K562 (cell line): ENCODE data around the gene ALDH1A2. TPM values are rescaled to one million over a fixed set of nuclear protein-coding genes. Genes with fewer than 3 reads are reported as not detected.

Source experiments
- ATAC-seq: fragments of 200-7000 bp; cut with Tn5 transposase; 3 replicates; pipeline ENCODE4 v1.9.1; 2020; ENCODE audit warnings: moderate library complexity
- BruUV-seq: library from RNA; stranded (reverse); fragments of 400-500 nt; replicated peaks from 2 replicates; lab custom pipeline; 2021; lab: Mats Ljungman, UMichigan
- CTCF ChIA-PET: fragments of 300-600 bp; formaldehyde crosslinking; extraction: SDS; loops from one replicate; lab custom pipeline; 2021; ENCODE audit warnings: low intra/inter-chr PET ratio; lab: Yijun Ruan, JAX
- POLR2A ChIA-PET: fragments of 300-600, 350-650 bp; sonication (Branson Sonifier 250); formaldehyde crosslinking; extraction: SDS; loops from one replicate; lab custom pipeline; 2021; ENCODE audit warnings: antibody characterized with exemption, inconsistent platforms; lab: Yijun Ruan, JAX
- DNase-seq, 4 experiments: peaks; one replicate each; pipeline versions ENCODE4 v3.0.0 to v3.0.0-alpha.2; 2011 to 2018; ENCODE audit warnings: low spot score in 3 of 4, mixed read lengths in 3 of 4; ENCODE audit errors: extremely low read depth in 1 of 4
- FAIRE-seq: peaks from 2 replicates; lab custom pipeline; 2011; peaks lifted over from hg19 to GRCh38; lab: Jason Lieb, UNC
- H2AFZ ChIP-seq: 2 replicates; pipeline ENCODE4 v1.6.0; 2011; ENCODE audit warnings: low read depth, low read length, control low read depth, inconsistent platforms
- H3K27ac ChIP-seq: fragments of 200-600 bp; 3 replicates; pipeline ENCODE4 v1.8.0; 2011; ENCODE audit warnings: low read depth, mild to moderate bottlenecking, control low read depth, inconsistent platforms, low read length, moderate library complexity, mixed read lengths; ENCODE audit errors: extremely low read depth
- H3K27me3 ChIP-seq, 2 experiments: fragments of 300-600 bp in 1 of 2; 2 replicates in 1 of 2; 3 replicates in 1 of 2; pipeline versions ENCODE4 v1.6.0 to v1.8.0; 2011; ENCODE audit warnings: inconsistent platforms in 2 of 2, low read length in 2 of 2, mild to moderate bottlenecking in 1 of 2, mixed read lengths in 1 of 2, moderate library complexity in 1 of 2; ENCODE audit not compliant: control insufficient read depth in 2 of 2, insufficient read depth in 2 of 2
- H3K36me3 ChIP-seq: fragments of 300-600 bp; 3 replicates; pipeline ENCODE4 v1.8.0; 2011; ENCODE audit warnings: mild to moderate bottlenecking, low read length, inconsistent platforms; ENCODE audit not compliant: control insufficient read depth, insufficient read depth
- H3K4me1 ChIP-seq, 2 experiments: fragments of 200-600 bp in 1 of 2; replicated peaks in 1 of 2; 2 replicates in 1 of 2; 3 replicates in 1 of 2; pipeline versions ENCODE4 v1.5.1 to v1.8.0; 2011; ENCODE audit warnings: inconsistent platforms in 2 of 2, low read length in 2 of 2, mild to moderate bottlenecking in 1 of 2, mixed read lengths in 1 of 2, moderate library complexity in 1 of 2; ENCODE audit not compliant: control insufficient read depth in 2 of 2, insufficient read depth in 2 of 2
- H3K4me2 ChIP-seq: 2 replicates; pipeline ENCODE4 v1.6.1; 2011; ENCODE audit warnings: low read length, control low read depth, inconsistent platforms, mixed read lengths; ENCODE audit not compliant: insufficient read depth
- H3K4me3 ChIP-seq: fragments of 200-600 bp; sonication (generic), shearing (Covaris generic); 2 replicates; pipeline ENCODE4 v1.5.1; 2016; ENCODE audit warnings: control low read depth, inconsistent platforms
- H3K79me2 ChIP-seq: fragments of 200-600 bp; 3 replicates; pipeline ENCODE4 v1.8.0; 2011; ENCODE audit warnings: low read length, inconsistent platforms; ENCODE audit not compliant: control insufficient read depth, insufficient read depth
- H3K9ac ChIP-seq, 2 experiments: 2 replicates each; pipeline versions ENCODE4 v1.6.0 to v1.6.1; 2011; ENCODE audit warnings: low read depth in 2 of 2, low read length in 2 of 2, control low read depth in 1 of 2, inconsistent platforms in 1 of 2, mild to moderate bottlenecking in 1 of 2, mixed read lengths in 1 of 2; ENCODE audit not compliant: insufficient read depth in 1 of 2
- H3K9me1 ChIP-seq: one replicate; pipeline ENCODE4 v1.6.0; 2011; ENCODE audit warnings: inconsistent platforms, mild to moderate bottlenecking, low read length, moderate library complexity; ENCODE audit not compliant: control insufficient read depth, insufficient read depth
- H3K9me3 ChIP-seq: replicated peaks from 2 replicates; pipeline ENCODE4 v1.5.1; 2011; ENCODE audit warnings: low read depth, low read length, inconsistent platforms; ENCODE audit not compliant: control insufficient read depth, insufficient read depth
- H4K20me1 ChIP-seq: replicated peaks from 2 replicates; pipeline ENCODE4 v1.6.1; 2011; ENCODE audit warnings: low read length, inconsistent platforms, mixed read lengths; ENCODE audit not compliant: control insufficient read depth, insufficient read depth
- DMBX1 ChIP-seq: fragments of 250-450 bp; sonication (Bioruptor Pico); IDR thresholded peaks from 2 replicates; pipeline ENCODE4 v1.8.0; 2022; ENCODE audit warnings: inconsistent platforms, mild to moderate bottlenecking, moderate library complexity, borderline replicate concordance
- EGR1 ChIP-seq: fragments of 450-650 bp; conservative IDR thresholded peaks from 2 replicates; pipeline ENCODE4 v1.6.1; 2017; ENCODE audit warnings: mild to moderate bottlenecking
- EHMT2 ChIP-seq: fragments of 450-650 bp; IDR thresholded peaks from 2 replicates; pipeline ENCODE4 v1.6.1; 2018; ENCODE audit warnings: antibody characterized with exemption
- ESRRA ChIP-seq: fragments of 450-650 bp; IDR thresholded peaks from 2 replicates; pipeline ENCODE4 v1.6.1; 2014; ENCODE audit warnings: low read depth, mild to moderate bottlenecking, moderate library complexity, borderline replicate concordance
- EZH2 ChIP-seq: IDR thresholded peaks from 2 replicates; pipeline ENCODE4 v1.6.1; 2012; ENCODE audit warnings: low read depth, mild to moderate bottlenecking, inconsistent platforms, low read length, borderline replicate concordance
- FOSL1 ChIP-seq: fragments of 200-800 bp; sonication (Bioruptor generic); conservative IDR thresholded peaks from 2 replicates; pipeline ENCODE4 v1.6.1; 2016; ENCODE audit warnings: missing genetic modification characterization, missing compliant biosample characterization
- FOXA3 ChIP-seq, 2 experiments: fragments of 450-650 bp in 1 of 2; sonication (generic) in 1 of 2; formaldehyde crosslinking; IDR thresholded peaks in 1 of 2; conservative IDR thresholded peaks in 1 of 2; 2 replicates each; pipeline versions ENCODE4 v1.4.0 to v1.8.0; 2020 to 2022; ENCODE audit warnings: mild to moderate bottlenecking in 2 of 2, missing genetic modification reagents in 1 of 2
- HDAC1 ChIP-seq, 2 experiments: fragments of 450-650 bp; IDR thresholded peaks; 2 replicates each; pipeline ENCODE4 v1.6.1; 2016 to 2017; ENCODE audit warnings: inconsistent platforms in 1 of 2, mild to moderate bottlenecking in 1 of 2, moderate library complexity in 1 of 2
- HLTF ChIP-seq: fragments of 450-650 bp; IDR thresholded peaks from 2 replicates; pipeline ENCODE4 v1.6.1; 2016
- ILK ChIP-seq: fragments of 450-650 bp; IDR thresholded peaks from 2 replicates; pipeline ENCODE4 v1.6.1; 2016; ENCODE audit warnings: missing genetic modification characterization, low read depth, mild to moderate bottlenecking, missing compliant biosample characterization, moderate library complexity, borderline replicate concordance
- NCOA4 ChIP-seq: fragments of 450-650 bp; IDR thresholded peaks from 2 replicates; pipeline ENCODE4 v1.6.1; 2018; ENCODE audit warnings: mild to moderate bottlenecking; ENCODE audit not compliant: partially characterized antibody
- POLR2B ChIP-seq: fragments of 450-650 bp; IDR thresholded peaks from 2 replicates; pipeline ENCODE4 v1.6.1; 2018; ENCODE audit warnings: low read depth; ENCODE audit not compliant: partially characterized antibody
- PRPF4 ChIP-seq: fragments of 200-400 bp; formaldehyde crosslinking; IDR thresholded peaks from one replicate; pipeline ENCODE4 v1.6.1; 2017; ENCODE audit warnings: low read length, low read depth, mild to moderate bottlenecking; ENCODE audit not compliant: insufficient read depth, poor library complexity, severe bottlenecking
- PTBP1 ChIP-seq: fragments of 200-400 bp; formaldehyde crosslinking; IDR thresholded peaks from 2 replicates; pipeline ENCODE4 v1.6.1; 2017; ENCODE audit warnings: low read depth, low read length
- RAD51 ChIP-seq: fragments of 450-650 bp; IDR thresholded peaks from 2 replicates; pipeline ENCODE4 v1.7.1; 2016; ENCODE audit warnings: low read depth, mild to moderate bottlenecking, borderline replicate concordance
- TCF3 ChIP-seq: sonication (generic); formaldehyde crosslinking; IDR thresholded peaks from 2 replicates; pipeline ENCODE4 v1.4.0; 2020; ENCODE audit warnings: mild to moderate bottlenecking, missing genetic modification reagents
- ZNF175 ChIP-seq: fragments of 200-800 bp; sonication (Bioruptor generic); IDR thresholded peaks from 2 replicates; pipeline ENCODE4 v1.6.1; 2016; ENCODE audit warnings: low read depth, mild to moderate bottlenecking, missing genetic modification characterization, missing compliant biosample characterization
- WGBS: fragments of 100-300 bp; shearing (Covaris generic); methylation state at CpG from one replicate; pipeline ENCODE4 v1.1.6; 2016; ENCODE audit warnings: low coverage, mixed read lengths; ENCODE audit not compliant: insufficient coverage; ENCODE audit errors: missing lambda C conversion rate; 5-methylcytosine and 5-hydroxymethylcytosine counted together
- in situ Hi-C: fragments of 300-500 bp; cut with MboI; formaldehyde crosslinking; loops from 4 replicates; pipeline ENCODE4 v1.15.0; 2018; ENCODE audit warnings: inconsistent platforms, mixed read lengths
- intact Hi-C: fragments of 100-400 bp; cut with micrococcal nuclease; formaldehyde crosslinking; loops from 2 replicates; pipeline ENCODE4 v1.14.2; 2022
- polyA plus RNA-seq, 8 experiments: library from polyadenylated mRNA; depleted of rRNA in 4 of 8; stranded (reverse) in 5 of 8; unstranded in 3 of 8; fragments of >200 nt; fragmentation: Nextera tagmentation in 2 of 8; fragmentation: Illumina TruSeq in 1 of 8; extraction: Ambion mirVana in 2 of 8; extraction: Trizol in 1 of 8; gene quantifications; 2 replicates each; pipeline versions ENCODE4 v1.2.1 to v1.2.3, GENCODE V29; 2011 to 2014; ENCODE audit warnings: inconsistent platforms in 1 of 8, missing spikeins in 1 of 8
- total RNA-seq, 7 experiments: library from RNA; depleted of rRNA in 6 of 7; stranded (reverse); fragments of >200 nt in 6 of 7; fragmentation: Illumina TruSeq in 2 of 7; extraction: Trizol in 2 of 7; gene quantifications; 2 replicates each; pipeline versions ENCODE4 v1.2.1 to v1.2.3, GENCODE V29; 2011 to 2021; ENCODE audit warnings: low replicate concordance in 1 of 7
- TF ChIP-seq, protein P1 (sequence below), 2 experiments: fragments of 450-650 bp; IDR thresholded peaks; 2 replicates each; pipeline ENCODE4 v1.6.1; 2018; ENCODE audit warnings: mild to moderate bottlenecking in 2 of 2, low read depth in 1 of 2; ENCODE audit not compliant: partially characterized antibody in 2 of 2

The ALDH1A2 gene
- total and polyA plus RNA-seq, 9 of the 15 experiments (the other 6 are each of a cell fraction or from before 2014, with no cell fraction given): 115 to 393 (median 333) TPM

DNA sequence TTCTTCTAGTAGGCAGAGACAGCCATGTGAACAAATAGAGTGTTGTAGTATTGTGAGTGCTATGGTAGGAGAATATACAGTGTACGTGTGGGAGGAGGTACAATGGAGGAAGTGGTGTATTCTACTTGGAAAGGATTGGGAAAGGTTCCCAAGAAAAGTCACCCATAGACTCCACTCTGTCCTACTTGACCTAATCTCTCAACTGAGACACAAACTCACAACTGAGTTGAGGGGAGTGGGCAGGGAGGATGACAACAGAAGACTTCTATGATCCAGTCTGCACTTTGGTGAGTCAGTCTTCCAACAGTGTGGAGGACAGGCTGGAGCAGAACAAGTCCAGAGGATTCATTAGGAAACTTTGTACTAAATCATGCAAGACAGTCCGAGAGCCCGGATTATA is 43.9 kb upstream of the ALDH1A2 start:
- POLR2A ChIA-PET: interaction anchor here (0.6 to 1.1 kb wide), 2 partner anchors 21 to 317 kb away, joined by 3 read pairs; no protein-coding TSS in a partner anchor
- no peak for FAIRE-seq
- 52% methylated on average over 3 of the region's 3 CpGs for WGBS

DNA sequence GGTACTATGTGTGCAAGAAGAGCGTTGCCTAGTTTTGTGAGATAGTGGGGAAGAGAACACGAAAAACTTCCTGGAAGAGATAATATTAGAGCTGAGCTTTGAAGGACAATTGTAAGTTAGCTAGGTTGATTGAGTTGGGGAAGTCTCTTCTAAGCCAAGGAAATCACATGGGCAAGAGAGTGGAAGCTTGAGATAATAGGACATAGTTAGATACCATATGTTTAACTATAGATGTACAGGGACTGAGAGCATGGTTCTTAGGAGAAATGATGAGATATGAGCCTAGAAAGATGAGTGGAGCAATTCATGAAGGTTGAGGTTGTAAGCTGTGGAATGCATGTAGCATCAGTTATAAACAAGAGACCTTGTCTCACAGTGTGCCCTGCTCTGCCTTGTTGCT is 42.6 kb upstream of the ALDH1A2 start:
- ChIA-PET POLR2A (interaction anchor here (1.0 to 1.2 kb wide), 2 partner anchors 30 to 35 kb away, joined by 3 to 5 read pairs; no protein-coding TSS in a partner anchor), CTCF (no interaction called here)
- no TSS peak for BruUV-seq
- TF ChIP-seq PTBP1 (no peak), HDAC1 (IDR thresholded peaks at IDR 0.05) (peak in 1 of 2 experiments; percentile 61; a peak in 2 of 4 replicates), NCOA4 (no peak), EZH2 (no peak), ESRRA (peak; percentile 41; the same call in 1 of the 2 replicates), HLTF (0 out of 2 replicates have a peak, but pooled peaks have one; percentile 41)
- TF ChIP-seq, protein P1, sequence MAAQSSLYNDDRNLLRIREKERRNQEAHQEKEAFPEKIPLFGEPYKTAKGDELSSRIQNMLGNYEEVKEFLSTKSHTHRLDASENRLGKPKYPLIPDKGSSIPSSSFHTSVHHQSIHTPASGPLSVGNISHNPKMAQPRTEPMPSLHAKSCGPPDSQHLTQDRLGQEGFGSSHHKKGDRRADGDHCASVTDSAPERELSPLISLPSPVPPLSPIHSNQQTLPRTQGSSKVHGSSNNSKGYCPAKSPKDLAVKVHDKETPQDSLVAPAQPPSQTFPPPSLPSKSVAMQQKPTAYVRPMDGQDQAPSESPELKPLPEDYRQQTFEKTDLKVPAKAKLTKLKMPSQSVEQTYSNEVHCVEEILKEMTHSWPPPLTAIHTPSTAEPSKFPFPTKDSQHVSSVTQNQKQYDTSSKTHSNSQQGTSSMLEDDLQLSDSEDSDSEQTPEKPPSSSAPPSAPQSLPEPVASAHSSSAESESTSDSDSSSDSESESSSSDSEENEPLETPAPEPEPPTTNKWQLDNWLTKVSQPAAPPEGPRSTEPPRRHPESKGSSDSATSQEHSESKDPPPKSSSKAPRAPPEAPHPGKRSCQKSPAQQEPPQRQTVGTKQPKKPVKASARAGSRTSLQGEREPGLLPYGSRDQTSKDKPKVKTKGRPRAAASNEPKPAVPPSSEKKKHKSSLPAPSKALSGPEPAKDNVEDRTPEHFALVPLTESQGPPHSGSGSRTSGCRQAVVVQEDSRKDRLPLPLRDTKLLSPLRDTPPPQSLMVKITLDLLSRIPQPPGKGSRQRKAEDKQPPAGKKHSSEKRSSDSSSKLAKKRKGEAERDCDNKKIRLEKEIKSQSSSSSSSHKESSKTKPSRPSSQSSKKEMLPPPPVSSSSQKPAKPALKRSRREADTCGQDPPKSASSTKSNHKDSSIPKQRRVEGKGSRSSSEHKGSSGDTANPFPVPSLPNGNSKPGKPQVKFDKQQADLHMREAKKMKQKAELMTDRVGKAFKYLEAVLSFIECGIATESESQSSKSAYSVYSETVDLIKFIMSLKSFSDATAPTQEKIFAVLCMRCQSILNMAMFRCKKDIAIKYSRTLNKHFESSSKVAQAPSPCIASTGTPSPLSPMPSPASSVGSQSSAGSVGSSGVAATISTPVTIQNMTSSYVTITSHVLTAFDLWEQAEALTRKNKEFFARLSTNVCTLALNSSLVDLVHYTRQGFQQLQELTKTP (IDR thresholded peaks at IDR 0.05; ENCODE audit: low read depth in 1 of 2, partially characterized antibody in 2 of 2): peak in 1 of 2 experiments; percentile 55

More for the DNA sequence above, 43.9 kb upstream of the ALDH1A2 start:
- Histone ChIP-seq H4K20me1 (no peaks in the 10 kb centered on the region), H3K27ac (peak overlapping the region; percentile 50), H2AFZ (peak overlapping the region; percentile 76), H3K36me3 (no peaks in the 10 kb centered on the region), H3K4me3 (no peak overlapping the region), H3K27me3 (no peaks in the 10 kb centered on the region), H3K4me1 (peaks cover 38 to 88% of the 10 kb centered on the region in 2 experiments), H3K9me1 (no peaks in the 10 kb centered on the region), H3K9me3 (0 out of 2 replicates have a peak, but pooled peaks cover 6% of the 10 kb centered on the region), H3K9ac (no peak overlapping the region), H3K79me2 (no peaks in the 10 kb centered on the region), H3K4me2 (peak overlapping the region; percentile 6; the same call in 1 of the 2 replicates)
- BruUV-seq: no TSS peak
- DNase-seq (peak in 1 of 4 experiments; percentile 51), ATAC-seq (no peak)
- CTCF ChIA-PET: no interaction called here
- in situ Hi-C loops: no loop called here
- TF ChIP-seq RAD51: no peak
- TF ChIP-seq ZNF175 (CRISPR knock-in tag): no peak
- peak; percentile 38; the same call in 1 of the 2 replicates for TF ChIP-seq FOSL1
- peak; percentile 29; the same call in 1 of the 2 replicates for TF ChIP-seq TCF3 (CRISPR knock-in tag)
- peak; percentile 3; the same call in 1 of the 2 replicates for TF ChIP-seq DMBX1 (CRISPR knock-in tag)
- no peak for TF ChIP-seq EHMT2
- TF ChIP-seq FOXA3 (CRISPR knock-in tag; conservative IDR thresholded peaks at IDR 0.05 in 1 of 2, IDR thresholded peaks at IDR 0.05 in 1 of 2): no peak
- TF ChIP-seq EGR1: peak; percentile 12; the same call in 1 of the 2 replicates
- TF ChIP-seq PRPF4: no peak
- no peak for TF ChIP-seq POLR2B
- no peak for TF ChIP-seq ILK (tag)
- intact Hi-C loops: no loop called here

More for the DNA sequence above, 42.6 kb upstream of the ALDH1A2 start:
- no peaks in the 10 kb centered on the region for H3K27me3 ChIP-seq
- intact Hi-C loops (no loop called here), in situ Hi-C loops (no loop called here)
- no peaks in the 10 kb centered on the region for H4K20me1 ChIP-seq
- H3K4me3 ChIP-seq: no peak overlapping the region
- peak in 2 of 4 experiments; percentile 60 to 73 for DNase-seq
- ATAC-seq: peak; percentile 8
- peak overlapping the region; percentile 75 for H3K27ac ChIP-seq
- H3K4me2 ChIP-seq: peak overlapping the region; percentile 13; the same call in 1 of the 2 replicates
- peak overlapping the region in 1 of 2 experiments; percentile 28; a peak in 1 of 4 replicates for H3K9ac ChIP-seq
- no peaks in the 10 kb centered on the region for H3K79me2 ChIP-seq
- H2AFZ ChIP-seq: peak overlapping the region; percentile 67
- FAIRE-seq: no peak
- H3K9me1 ChIP-seq: no peaks in the 10 kb centered on the region
- H3K4me1 ChIP-seq: peaks cover 35 to 75% of the 10 kb centered on the region in 2 experiments
- 5% methylated on average over 2 of the region's 2 CpGs for WGBS
- H3K36me3 ChIP-seq: no peaks in the 10 kb centered on the region
- no peaks in the 10 kb centered on the region for H3K9me3 ChIP-seq
